Measurements from ENCODE around the gene RPS28. TPM values are rescaled to one million over a fixed set of nuclear protein-coding genes. Genes with fewer than 3 reads are reported as not detected.

The RPS28 gene
- polyA plus RNA-seq, 5 donors = 455 to 946 (median 563) TPM

DNA sequence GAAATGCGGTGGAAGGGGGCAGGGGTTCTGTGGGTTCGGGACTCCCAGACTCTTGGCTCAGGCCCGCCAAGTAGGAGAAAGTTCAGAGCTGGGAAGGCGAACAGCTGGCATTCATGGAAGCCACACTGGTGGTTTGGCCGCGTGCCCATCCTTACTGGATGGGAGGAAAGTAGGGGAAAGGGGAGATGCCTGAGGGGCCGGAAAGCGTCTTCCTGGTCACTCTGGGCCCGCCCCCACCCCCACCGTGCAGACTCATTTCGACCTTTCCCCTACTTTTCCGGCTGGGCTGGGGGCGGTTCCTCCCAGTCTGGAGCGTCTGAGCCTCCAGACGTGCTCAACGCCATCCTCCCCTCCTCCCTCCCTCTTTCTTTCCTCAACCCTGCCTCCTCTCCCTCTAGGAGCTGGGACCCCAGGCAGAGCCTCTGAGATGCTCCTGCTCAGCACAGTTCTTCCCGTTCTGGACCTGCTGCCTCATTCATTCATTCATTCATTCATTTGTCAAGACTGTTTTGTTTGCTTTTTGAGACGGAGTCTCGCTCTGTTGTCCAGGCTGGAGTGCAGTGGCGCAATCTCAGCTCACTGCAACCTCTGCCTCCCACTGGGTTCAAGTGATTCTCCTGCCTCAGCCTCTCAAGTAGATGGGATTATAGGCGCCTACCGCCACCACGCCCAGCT is 46.2 kb downstream of the RPS28 start:
- peak; percentile 94 to 96 for DNase-seq

GRCh38 chr19:8370176-8371010 is 49.1 kb downstream of the RPS28 start:
- no peak for DNase-seq

DNA sequence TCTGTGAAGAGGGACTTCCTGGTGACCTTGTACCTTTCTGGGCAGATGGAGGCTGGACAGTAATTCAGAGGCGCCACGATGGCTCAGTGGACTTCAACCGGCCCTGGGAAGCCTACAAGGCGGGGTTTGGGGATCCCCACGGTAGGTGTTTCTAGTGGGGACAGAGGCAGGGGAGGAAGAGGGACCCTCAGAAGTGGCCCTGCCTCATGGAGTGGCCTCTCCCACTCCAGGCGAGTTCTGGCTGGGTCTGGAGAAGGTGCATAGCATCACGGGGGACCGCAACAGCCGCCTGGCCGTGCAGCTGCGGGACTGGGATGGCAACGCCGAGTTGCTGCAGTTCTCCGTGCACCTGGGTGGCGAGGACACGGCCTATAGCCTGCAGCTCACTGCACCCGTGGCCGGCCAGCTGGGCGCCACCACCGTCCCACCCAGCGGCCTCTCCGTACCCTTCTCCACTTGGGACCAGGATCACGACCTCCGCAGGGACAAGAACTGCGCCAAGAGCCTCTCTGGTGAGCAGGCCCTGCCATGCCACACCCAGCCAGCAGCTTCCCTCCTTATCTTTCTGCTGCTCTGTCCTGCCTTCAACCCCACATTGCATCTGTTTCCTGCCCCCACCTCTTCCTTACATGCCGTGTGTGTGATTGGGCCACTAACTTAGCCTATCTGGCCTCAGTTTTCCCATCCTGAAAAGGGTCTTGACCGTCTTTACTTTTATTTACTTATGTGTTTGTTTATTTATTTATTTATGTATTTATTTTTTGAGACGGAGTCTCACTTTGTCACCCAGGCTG is 49.9 kb downstream of the RPS28 start:
- no peak for DNase-seq

Other genes with a start within 250 kb of the RPS28 start
- 10 to 100 TPM; 52.4 to 74.3 (median 54.0) TPM for gene FBN3, start 171.9 kb upstream of the RPS28 start, polyA plus RNA-seq (ENCODE audit: insufficient read depth in 1 of 5, insufficient read length in 5 of 5, low replicate concordance in 1 of 5)
- gene CERS4, start 112.1 kb upstream of the RPS28 start, polyA plus RNA-seq (ENCODE audit: insufficient read depth in 1 of 5, insufficient read length in 5 of 5, low replicate concordance in 1 of 5) = 10 to 100 TPM; 41.4 to 62.9 (median 53.1) TPM
- gene CD320, start 13.1 kb upstream of the RPS28 start, polyA plus RNA-seq (ENCODE audit: insufficient read depth in 1 of 5, insufficient read length in 5 of 5, low replicate concordance in 1 of 5) = 10 to 100 TPM; 26.9 to 53.9 (median 33.0) TPM
- gene NDUFA7, start 121 bp upstream of the RPS28 start, polyA plus RNA-seq (ENCODE audit: insufficient read depth in 1 of 5, insufficient read length in 5 of 5, low replicate concordance in 1 of 5) = 10 to 100 TPM; 29.6 to 36.3 (median 35.6) TPM
- gene KANK3, start 21.8 kb downstream of the RPS28 start, polyA plus RNA-seq (ENCODE audit: insufficient read depth in 1 of 5, insufficient read length in 5 of 5, low replicate concordance in 1 of 5) = 10 to 100 TPM; 13.0 to 26.5 (median 16.8) TPM
- gene ANGPTL4, start 42.7 kb downstream of the RPS28 start, polyA plus RNA-seq (ENCODE audit: insufficient read depth in 1 of 5, insufficient read length in 5 of 5, low replicate concordance in 1 of 5) = 1 to 10 TPM; 2.9 to 7.6 (median 4.6) TPM
- gene RAB11B, start 68.9 kb downstream of the RPS28 start, polyA plus RNA-seq (ENCODE audit: insufficient read depth in 1 of 5, insufficient read length in 5 of 5, low replicate concordance in 1 of 5) = 100 to 1,000 TPM in 4 of 5 donors, 10 to 100 TPM in 1; 97.7 to 161 (median 121) TPM
- 10 to 100 TPM in 3 of 5 donors, 1 to 10 TPM in 2; 9.4 to 17.0 (median 10.6) TPM for gene MARCHF2, start 91.8 kb downstream of the RPS28 start, polyA plus RNA-seq (ENCODE audit: insufficient read depth in 1 of 5, insufficient read length in 5 of 5, low replicate concordance in 1 of 5)
- gene HNRNPM, start 123.5 kb downstream of the RPS28 start, polyA plus RNA-seq (ENCODE audit: insufficient read depth in 1 of 5, insufficient read length in 5 of 5, low replicate concordance in 1 of 5) = 100 to 1,000 TPM; 281 to 444 (median 337) TPM
- 1 to 10 TPM; 1.9 to 3.9 (median 2.9) TPM for gene PRAM1, start 181.1 kb downstream of the RPS28 start, polyA plus RNA-seq (ENCODE audit: insufficient read depth in 1 of 5, insufficient read length in 5 of 5, low replicate concordance in 1 of 5)
- 10 to 100 TPM; 16.3 to 38.3 (median 20.8) TPM for gene ZNF414, start 192.7 kb downstream of the RPS28 start, polyA plus RNA-seq (ENCODE audit: insufficient read depth in 1 of 5, insufficient read length in 5 of 5, low replicate concordance in 1 of 5)

All from right lung (tissue), 5 donors.